GM19463 (cell line): ENCODE results near the gene TERT.
"Not testable (repeated sequence)": the region's sequence is repeated elsewhere in the genome, so short reads cannot be mapped to it uniquely, and the experiment has no call there.

ENCODE experiments used
- ATAC-seq: cut with Tn5 transposase; IDR thresholded peaks from one replicate; pipeline ENCODE4 v1.9.1; 2021; ENCODE audit warnings: mild to moderate bottlenecking, moderate library complexity; ENCODE audit not compliant: unreplicated experiment

Gene TERT

DNA sequence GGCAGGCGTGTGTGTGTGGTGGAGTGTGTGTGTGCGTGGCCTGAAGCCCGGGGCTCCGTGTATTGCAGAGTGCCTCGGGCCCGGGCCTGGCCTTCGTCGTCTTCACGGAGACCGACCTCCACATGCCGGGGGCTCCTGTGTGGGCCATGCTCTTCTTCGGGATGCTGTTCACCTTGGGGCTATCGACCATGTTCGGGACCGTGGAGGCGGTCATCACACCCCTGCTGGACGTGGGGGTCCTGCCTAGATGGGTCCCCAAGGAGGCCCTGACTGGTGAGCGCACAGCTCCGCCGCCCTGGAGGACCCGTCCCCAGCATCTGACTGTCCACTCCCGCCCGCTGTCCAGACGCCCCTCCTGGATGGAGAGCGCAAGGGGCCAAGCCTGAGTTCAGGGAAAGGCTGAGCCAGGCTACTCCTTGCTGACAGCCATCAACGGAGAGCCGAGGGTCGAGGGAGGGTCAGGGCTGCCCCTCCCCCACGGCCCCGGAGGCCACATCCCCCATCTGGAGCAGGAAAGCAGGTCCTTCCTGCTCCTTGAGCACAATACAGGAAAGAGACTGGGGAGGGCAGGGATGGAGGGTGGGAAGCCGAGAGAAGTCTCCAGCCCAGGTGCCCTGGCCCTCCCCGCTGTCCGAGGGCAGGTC is 51.3 kb downstream of the TERT start:
- no peak for ATAC-seq

DNA sequence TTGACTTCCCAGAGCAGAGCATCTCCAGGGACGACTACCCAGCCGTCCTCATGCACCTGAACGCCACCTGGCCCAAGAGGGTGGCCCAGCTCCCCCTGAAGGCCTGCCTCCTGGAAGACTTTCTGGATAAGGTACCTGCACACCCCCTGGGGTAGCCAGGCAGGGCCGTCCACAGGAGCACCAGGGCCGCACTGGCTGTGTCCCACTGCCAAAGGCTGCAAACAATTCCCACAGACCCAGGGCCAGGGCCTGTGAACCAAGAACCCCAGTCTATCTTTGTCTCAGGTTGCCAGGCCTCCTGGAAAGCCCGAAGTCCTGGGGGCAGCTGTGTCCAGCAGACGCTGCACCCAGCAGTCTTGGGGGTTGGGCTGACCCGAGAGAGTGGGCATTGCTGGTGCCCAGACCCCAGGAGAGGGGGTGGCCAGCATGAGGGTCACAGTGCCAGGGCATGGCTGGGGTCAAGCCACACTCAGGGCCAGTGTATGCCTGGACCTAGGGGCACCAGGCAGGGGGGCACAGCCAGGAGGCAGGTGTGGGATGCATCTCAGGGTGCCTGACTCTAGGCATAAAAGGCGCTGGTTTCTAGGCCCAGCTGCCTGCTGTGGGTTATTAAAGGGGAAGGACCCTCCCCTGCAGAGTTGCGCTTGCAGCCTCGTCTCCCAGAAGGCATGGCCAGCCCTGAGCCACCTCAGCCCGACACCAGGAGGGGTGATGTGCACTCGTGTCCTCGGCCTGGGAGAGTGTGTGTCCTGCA is 52.0 kb downstream of the TERT start:
- no peak for ATAC-seq

DNA sequence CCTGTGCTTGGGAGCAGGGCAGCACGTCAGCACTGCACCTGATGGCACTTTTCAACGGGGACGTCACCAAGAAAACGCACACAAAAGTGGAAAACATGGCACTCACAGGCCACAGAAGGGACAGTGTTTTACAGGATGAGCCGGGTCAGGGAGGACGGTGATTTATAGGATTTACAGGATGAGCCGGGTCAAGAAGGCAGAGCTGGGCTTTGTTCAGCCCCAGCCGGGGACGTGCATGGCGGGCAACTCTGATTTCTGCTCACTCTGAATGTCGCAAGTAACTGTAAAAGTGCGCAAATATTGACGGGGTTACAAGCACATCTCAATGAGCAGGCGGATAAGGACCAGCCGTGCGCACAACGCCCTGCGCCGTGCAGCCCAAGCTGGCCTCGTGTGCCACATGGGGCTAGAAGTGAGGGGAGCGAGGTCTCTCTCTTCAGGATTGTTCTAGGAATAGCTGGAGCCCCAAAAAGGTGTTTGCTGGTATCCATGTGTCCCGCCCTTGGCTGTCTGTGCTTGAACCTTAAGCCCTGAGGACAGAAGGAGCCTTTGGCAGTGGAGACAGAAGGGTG is 53.3 kb downstream of the TERT start:
- no peak for ATAC-seq

DNA sequence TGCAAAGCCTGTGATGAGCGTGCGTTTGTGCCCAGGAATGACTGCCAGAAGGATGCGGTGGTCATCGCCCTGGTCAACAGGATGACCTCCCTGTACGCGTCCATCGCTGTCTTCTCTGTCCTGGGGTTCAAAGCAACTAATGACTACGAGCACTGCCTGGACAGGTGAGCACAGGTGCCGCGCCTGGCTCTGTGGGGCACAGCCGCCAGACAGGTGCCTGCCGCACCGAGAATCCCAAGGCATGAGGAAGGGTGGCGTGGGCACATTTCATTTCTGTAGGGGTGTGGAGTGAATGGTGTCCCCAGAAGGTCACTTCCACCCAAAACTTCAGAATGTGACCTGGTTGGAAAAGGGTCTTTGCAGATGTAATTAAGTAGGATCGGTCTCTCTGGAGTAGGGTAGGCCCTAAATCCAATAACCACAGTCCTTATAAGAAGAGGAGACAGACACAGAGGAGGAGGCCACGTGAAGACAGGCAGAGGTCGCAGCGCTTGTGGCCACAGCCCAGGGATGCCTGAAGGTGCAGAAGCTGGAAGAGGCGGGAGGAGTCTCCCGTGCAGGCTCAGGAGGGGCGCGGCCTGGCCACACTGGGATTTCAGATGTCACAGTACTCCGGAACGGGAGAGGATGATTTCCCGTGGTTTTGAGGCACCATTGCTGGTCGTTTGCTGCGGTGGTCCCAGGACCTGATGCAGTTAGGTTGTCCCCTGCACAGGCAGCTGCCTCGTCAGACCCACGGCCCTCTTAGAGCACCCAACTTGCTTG is 54.2 kb downstream of the TERT start:
- ATAC-seq = no peak

DNA sequence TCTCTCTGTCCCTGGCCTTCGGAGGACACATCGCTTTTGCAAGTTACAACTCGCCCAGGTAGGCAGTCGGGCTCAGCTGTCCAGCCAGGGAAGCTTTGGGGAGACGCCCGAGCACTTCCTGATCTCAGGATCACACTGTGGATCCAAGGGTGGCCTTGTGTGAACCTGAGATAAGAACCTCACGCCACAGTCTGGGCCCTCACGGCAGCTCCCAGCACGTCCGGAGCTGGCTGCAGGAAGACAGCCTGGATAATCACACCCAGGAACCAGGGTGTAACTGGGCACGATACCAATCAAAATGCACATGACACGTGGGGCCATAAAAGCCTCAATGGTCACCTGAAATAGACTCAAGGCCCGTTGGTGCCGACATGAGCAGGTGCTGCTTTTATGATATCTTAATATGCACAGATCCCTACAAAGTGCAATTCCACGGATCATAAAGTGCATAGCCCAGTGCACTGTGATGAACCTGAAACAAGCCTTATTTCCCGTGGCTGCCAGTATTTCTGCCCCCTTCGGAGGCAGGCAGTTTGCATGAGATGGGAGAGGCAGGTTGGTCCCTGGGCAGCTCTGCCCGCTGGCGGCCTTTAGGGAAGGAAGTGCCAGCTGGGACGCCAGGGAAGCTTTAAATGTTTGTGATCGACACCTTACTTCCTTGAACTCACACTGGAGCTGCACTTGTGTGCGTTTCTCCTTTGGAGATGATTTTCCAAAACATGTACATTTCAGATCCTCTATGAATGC is 55.2 kb downstream of the TERT start:
- no peak for ATAC-seq

DNA sequence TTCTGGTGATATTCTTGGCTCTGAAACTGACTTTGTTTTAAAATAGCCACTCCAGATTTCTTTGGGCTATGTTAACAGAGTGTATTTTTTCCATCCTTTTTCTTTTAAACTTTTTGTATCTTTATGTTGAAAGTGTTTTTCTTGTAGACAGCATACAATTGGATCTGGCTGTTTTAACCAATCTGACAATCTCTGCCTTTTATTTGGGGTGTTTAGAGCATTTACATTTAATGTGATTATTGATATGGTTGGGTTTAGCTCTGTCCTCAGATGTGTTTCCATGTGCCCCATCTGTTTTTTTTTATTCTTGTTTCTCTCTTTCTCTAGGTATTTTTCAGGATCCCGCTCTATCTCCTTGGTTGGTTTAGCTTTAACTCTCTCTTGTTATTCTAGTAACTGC is 59.0 kb downstream of the TERT start:
- no peak for ATAC-seq

DNA sequence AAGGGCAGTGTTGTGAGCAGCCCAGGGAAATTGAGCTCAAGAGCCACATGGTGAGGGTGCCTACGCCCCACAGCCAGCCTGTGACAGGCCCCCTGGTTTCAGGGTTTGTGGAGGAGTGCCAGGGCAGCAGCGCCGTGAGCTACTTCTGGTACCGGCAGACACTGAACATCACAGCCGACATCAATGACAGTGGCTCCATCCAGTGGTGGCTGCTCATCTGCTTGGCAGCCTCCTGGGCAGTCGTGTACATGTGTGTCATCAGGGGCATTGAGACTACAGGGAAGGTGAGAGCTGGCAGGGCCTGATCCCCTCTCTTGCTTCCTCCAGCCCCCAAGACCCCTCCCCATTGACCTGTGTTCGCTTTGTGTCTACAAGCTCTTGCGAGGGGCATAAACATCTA is 59.5 kb downstream of the TERT start:
- no peak for ATAC-seq

DNA sequence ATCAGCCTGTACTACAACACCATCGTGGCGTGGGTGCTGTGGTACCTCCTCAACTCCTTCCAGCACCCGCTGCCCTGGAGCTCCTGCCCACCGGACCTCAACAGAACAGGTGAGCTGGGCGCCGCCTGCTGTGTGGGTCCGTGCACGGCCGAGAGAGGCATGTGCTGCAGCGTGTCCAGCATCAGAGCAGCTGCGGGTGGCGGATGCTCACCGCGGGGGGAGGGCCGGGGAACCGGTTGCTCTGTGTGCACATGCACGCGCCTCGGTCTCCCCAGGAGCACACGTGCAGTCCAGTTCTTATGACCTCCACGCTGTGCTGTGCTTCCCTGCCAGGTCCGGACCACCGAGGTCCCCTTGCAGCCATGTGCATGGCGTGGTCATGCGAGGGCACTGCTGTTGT is 62.1 kb downstream of the TERT start:
- no peak for ATAC-seq

DNA sequence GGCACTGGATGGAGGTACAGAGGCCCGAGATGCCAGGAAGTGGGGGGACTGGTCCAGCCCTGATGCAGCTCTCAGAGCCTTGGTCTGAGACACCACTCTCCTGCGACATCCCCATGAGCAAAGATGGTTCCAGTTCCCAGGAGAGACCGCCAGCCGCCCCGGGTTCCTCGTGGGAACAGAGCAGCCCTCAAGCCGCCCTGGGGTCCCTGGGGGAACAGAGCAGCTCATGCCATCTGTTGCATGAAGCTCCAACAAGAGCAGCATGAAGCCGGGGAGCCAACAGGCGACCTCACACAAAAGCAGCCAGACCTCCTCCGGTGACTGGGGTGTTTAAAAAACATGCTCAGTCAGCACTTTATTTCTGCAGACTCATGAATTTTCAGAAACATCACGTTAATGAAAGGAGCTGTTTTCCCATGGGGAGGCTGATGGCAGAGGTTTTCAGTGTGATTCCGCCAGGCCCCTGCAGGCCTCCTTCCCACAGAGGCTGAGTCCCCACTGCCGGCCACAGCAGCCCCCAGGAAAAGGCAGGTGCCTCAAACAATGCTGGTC is 63.4 kb downstream of the TERT start:
- ATAC-seq = no peak

DNA sequence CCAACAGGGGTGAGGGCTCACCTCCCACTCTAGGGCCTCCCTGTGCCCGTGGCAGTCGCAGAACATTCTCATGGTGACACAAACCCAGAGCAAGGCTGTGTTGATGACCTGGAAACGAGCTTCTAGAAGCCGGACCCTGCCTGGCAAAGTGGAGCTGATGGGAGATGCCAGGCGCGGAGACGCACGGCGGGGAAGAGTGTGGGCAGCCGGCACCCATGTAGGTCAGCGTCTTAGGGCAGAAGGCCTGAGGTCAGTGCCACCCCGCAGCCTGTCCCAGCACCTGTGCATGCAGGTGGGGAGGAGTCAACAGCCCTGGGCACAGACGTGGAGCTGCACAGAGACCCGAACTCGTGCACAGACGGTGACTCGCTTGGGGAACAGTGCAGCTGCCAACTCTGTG is 64.3 kb downstream of the TERT start:
- ATAC-seq = no peak

DNA sequence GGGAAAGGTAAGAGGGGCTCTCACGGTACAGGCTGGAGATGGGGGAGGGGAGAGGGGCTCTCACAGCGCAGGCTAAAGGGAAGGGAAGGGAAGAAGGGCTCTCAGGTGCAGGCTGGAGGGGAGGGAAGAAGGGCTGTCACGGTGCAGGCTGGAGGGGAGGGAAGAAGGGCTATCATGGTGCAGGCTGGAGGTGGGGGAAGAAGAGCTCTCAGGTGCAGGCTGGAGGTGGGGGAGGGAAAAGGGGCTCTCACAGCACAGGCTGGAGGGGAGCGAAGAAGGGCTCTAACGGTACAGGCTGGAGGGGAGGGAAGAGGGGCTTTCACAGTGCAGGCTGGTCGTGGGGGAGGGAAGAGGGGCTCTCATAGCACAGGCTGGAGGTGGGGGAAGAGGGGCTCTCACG is 65.0 kb downstream of the TERT start:
- no peak for ATAC-seq

DNA sequence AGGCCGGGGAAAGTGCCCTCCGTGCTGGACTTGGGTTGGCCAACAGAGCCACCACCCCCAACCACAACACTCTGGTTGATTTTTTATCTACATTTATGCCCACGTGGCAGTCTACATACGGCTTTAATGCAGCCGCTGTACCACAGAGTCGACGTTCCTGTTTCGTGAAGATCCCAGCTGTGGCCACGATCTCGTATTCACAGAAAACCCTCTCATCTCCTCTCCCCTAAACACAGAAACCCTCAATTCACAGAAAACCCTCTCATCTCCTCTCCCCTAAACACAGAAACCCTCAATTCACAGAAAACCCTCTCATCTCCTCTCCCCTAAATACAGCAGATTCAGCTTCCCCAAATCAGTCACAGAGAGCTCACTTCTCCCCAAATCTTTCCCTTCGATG is 65.8 kb downstream of the TERT start:
- ATAC-seq = not testable (repeated sequence)

DNA sequence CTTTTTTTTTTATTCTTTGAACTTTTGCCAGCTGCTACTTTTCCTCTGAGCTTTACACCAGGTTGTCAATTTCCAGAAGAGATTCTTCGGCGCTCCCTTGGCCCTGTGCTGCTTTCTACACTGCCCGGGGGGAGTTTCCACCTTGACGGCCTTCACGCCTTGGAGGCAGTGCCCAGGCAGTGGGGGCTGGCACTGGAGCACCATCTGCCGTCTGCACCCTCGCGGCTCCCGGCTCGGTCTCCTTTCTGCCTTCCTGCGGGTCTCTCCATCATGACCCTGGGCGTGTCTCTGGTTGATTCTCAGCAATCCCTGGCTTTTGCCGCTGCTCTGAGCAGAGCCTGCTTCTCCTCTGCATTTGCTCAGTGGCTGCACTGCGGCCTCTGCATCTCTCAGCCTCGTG is 66.7 kb downstream of the TERT start:
- no peak for ATAC-seq

DNA sequence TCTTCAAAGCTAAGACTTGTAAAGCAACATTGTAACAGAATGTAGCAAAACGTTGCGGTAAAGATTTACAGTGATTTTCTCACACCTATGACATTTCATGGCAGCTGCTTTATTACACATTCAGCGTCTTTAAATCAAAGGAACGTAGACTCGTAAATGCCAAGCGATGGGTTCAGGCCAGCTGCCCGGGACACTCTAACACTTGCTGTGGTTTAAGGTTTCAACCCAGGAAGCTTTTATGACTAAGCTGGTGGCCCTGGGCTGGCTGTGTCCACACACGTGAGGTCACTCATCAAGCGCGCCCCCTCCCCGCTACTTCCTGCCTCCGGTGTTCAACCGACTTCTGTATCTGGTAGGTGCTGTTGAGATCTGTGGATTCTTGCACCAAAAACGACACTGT is 67.2 kb downstream of the TERT start:
- ATAC-seq = no peak

DNA sequence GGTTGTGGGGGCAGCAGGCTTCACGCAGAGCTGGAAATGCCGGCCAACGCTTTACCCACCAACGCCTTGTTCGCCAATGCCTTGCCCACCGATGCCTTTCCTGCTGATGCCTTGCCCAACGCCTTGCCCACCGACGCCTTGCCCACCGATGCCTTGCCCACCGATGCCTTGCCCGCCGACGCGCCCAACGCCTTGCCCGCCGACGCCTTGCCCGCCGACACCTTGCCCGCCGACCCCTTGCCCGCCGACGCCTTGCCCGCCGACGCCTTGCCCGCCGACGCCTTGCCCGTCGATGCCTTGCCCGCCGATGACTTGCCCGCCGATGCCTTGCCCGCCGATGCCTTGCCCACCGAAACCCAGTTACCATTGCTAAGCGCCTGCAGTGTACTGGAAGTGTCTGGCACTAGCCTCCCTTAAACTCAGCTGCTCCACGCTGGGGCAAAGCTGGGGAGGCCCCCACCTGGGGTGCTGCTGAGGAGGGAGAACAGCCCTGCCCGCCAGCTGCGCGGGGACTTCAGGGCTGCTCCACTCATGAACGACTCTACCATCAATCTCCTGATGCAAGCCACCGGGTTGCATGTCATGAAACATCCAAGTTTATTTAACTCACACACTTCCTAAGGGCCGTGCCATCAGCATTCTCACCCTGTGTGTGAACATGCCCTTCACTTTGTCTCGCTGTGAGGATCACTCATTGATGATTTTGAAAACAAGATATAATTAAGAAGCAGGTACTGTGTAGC is 67.9 kb downstream of the TERT start:
- ATAC-seq = no peak

DNA sequence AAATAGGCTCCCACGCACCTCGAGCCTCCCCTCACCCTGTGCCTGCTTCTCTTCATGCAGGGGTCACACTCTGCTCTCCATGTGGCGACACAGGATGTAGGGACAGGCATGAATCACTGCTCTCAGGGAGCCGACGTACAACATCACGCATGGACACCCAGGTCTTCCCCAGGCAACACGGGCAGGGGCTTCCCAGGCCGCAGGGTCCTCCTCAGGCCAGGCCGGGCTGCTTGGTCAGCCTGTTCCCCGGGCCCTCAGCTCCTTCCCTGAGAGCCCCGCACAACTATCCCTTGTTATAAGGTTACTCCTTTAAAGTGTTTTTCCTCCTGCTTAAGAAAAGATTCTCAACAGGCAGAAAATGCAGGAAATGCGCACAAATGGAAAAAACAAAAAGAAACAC is 68.6 kb downstream of the TERT start:
- ATAC-seq = no peak

DNA sequence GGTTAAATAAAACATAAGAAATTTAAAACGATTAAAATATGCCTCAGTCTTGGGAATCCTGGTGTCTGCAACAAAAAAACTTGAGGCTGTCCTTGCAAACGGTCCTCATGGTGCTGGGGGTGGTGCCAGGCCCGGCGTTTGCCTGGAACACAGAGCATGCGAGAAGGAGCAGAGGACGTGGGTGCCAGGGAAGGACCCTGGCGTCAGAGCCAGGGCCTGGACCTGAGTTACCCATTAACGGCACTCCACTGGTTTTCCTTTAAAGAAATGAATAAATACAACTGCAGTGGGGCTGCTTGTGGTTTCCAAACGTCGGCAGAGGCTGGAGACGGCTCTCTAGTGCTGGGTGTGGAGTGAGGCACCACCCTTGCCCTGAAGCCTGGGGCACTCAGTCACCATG is 69.8 kb downstream of the TERT start, which contains the start of gene SLC6A18:
Gene SLC6A18 (plus strand): TSS at position 301 of the 400 bp plus-strand sequence. CDS start 97 bp downstream, at position 398.
- ATAC-seq = no peak

DNA sequence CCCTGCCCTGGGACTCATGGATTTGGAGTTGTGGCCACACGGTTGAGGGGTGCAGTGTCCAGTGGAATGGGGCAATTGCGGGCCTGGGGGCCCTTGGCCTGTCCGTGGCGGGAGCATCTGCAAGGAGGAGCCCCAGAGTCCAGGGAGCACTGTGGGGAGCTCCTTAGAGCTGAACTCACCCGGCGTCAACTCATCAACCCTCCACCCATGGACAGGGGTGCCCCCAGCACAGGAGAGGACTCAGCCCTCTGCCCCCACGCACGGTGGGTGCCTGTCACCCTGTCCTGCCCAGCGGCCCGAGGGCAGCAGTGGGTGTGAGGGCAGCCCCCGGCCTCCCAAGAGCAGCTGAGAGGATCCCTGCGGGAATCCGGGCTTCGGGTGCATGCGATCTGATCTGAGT is 70.2 kb downstream of the TERT start:
- ATAC-seq = no peak

DNA sequence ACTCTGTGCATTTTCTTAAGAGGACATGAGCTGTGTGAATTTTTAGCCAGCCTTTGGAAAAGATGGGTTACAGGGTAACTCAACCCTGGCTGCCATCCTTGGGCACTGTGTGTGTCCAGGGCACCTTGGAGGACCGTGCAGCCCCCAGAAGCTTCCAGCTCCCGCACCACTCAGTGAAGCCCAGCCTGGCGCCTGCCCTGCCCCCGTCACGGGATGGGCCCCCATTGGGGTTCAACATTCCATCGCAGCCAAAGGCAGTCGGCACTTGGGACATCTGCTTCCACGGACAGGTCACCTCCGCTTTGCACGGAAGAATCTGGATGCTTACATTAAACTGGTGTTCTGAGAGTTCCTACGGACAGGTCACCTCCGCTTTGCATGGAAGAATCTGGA is 71.6 kb downstream of the TERT start:
- no peak for ATAC-seq
